Neural progenitor cell (in vitro differentiated cells): Measurements from ENCODE around the gene STYX. TPM values are rescaled to one million over a fixed set of nuclear protein-coding genes. Genes with fewer than 3 reads are reported as not detected.
A peak's percentile ranks its signal among the peaks of the same experiment; 100 is the strongest.

Experiments
- DNase-seq: peaks from one replicate; pipeline ENCODE4 v3.0.0-alpha.2; 2016; ENCODE audit warnings: low spot score
- H2AFZ ChIP-seq: fragments of 200-600 bp; sonication (generic); replicated peaks from 2 replicates; pipeline ENCODE4 v1.6.1; 2016; ENCODE audit warnings: antibody characterized with exemption
- H3F3A ChIP-seq: fragments of 200-600 bp; sonication (generic); 2 replicates; pipeline ENCODE4 v1.6.1; 2016; ENCODE audit warnings: antibody characterized with exemption, low read depth
- H3K27ac ChIP-seq: fragments of 200-600 bp; sonication (generic); 2 replicates; pipeline ENCODE4 v1.5.1; 2016; ENCODE audit warnings: mild to moderate bottlenecking
- H3K27me3 ChIP-seq: fragments of 200-600 bp; sonication (generic); 2 replicates; pipeline ENCODE4 v1.6.1; 2016; ENCODE audit warnings: mild to moderate bottlenecking, moderate library complexity
- H3K36me3 ChIP-seq: fragments of 200-600 bp; sonication (generic); 2 replicates; pipeline ENCODE4 v1.5.1; 2016
- H3K4me1 ChIP-seq: fragments of 200-600 bp; sonication (generic); 2 replicates; pipeline ENCODE4 v1.6.1; 2016; ENCODE audit warnings: mixed run types
- H3K4me2 ChIP-seq: fragments of 200-600 bp; sonication (generic); 2 replicates; pipeline ENCODE4 v1.6.1; 2016
- H3K4me3 ChIP-seq: fragments of 200-600 bp; sonication (generic); 2 replicates; pipeline ENCODE4 v1.5.1; 2016
- H3K79me2 ChIP-seq: fragments of 200-600 bp; sonication (generic); 2 replicates; pipeline ENCODE4 v1.6.1; 2016; ENCODE audit warnings: low read depth
- H3K9ac ChIP-seq: fragments of 200-600 bp; sonication (generic); 2 replicates; pipeline ENCODE4 v1.6.1; 2016
- H3K9me3 ChIP-seq: fragments of 200-600 bp; sonication (generic); 2 replicates; pipeline ENCODE4 v1.5.1; 2016; ENCODE audit warnings: low read depth
- H4K20me1 ChIP-seq: fragments of 200-600 bp; sonication (generic); 2 replicates; pipeline ENCODE4 v1.6.1; 2016; ENCODE audit warnings: low read depth
- H3K27ac Mint-ChIP-seq: 3 replicates; pipeline ENCODE4 v1.8.0; 2021; ENCODE audit warnings: mixed read lengths
- H3K27me3 Mint-ChIP-seq: 2 replicates; pipeline ENCODE4 v1.8.0; 2022; ENCODE audit warnings: low read depth, mild to moderate bottlenecking, inconsistent platforms, moderate library complexity, mixed read lengths; ENCODE audit not compliant: insufficient read depth
- H3K36me3 Mint-ChIP-seq: 3 replicates; pipeline ENCODE4 v1.8.0; 2021; ENCODE audit warnings: mixed read lengths
- H3K4me1 Mint-ChIP-seq: 3 replicates; pipeline ENCODE4 v1.8.0; 2021; ENCODE audit warnings: mixed read lengths
- H3K4me3 Mint-ChIP-seq: 3 replicates; pipeline ENCODE4 v1.8.0; 2021; ENCODE audit warnings: mild to moderate bottlenecking, moderate library complexity, mixed read lengths
- H3K9me3 Mint-ChIP-seq: 3 replicates; pipeline ENCODE4 v1.8.0; 2020; ENCODE audit warnings: mixed read lengths
- CTCF ChIP-seq: fragments of 200-600 bp; sonication (generic); IDR thresholded peaks from 2 replicates; pipeline ENCODE4 v1.5.1; 2017; ENCODE audit warnings: antibody characterized with exemption, mild to moderate bottlenecking
- EZH2 ChIP-seq: fragments of 200-600 bp; sonication (generic); IDR thresholded peaks from 2 replicates; pipeline ENCODE4 v1.6.1; 2017; ENCODE audit warnings: antibody characterized with exemption, mild to moderate bottlenecking, moderate library complexity
- EZH2phosphoT487 ChIP-seq: fragments of 200-600 bp; sonication (generic); IDR thresholded peaks from 2 replicates; pipeline ENCODE4 v1.6.1; 2017; ENCODE audit warnings: antibody characterized with exemption
- total RNA-seq: library from RNA; depleted of rRNA; stranded (reverse); fragments of >200 nt; gene quantifications from 2 replicates; pipeline ENCODE4 v1.2.3, GENCODE V29; 2015; ENCODE audit warnings: low replicate concordance

STYX gene
- total RNA-seq, 1 donor from 2014 or later = 55.7 TPM

- Mint-ChIP-seq H3K4me3 (no peak overlapping the region), H3K9me3 (no peaks in the 10 kb centered on the region)
These were observed 29.2 kb upstream of the STYX start for GRCh38 chr14:52700701-52701172.

GRCh38 chr14:52701223-52701622, 28.7 kb upstream of the STYX start:
- no peak for TF ChIP-seq EZH2phosphoT487
- no peak for TF ChIP-seq EZH2
- TF ChIP-seq CTCF = no peak
- Histone ChIP-seq H3K79me2 (no peaks in the 10 kb centered on the region), H3K4me2 (no peak overlapping the region), H3K9ac (no peak overlapping the region), H3K9me3 (no peaks in the 10 kb centered on the region), H4K20me1 (no peaks in the 10 kb centered on the region), H3K4me1 (no peaks in the 10 kb centered on the region), H3K36me3 (no peaks in the 10 kb centered on the region), H3K27ac (no peak overlapping the region), H3K4me3 (no peak overlapping the region), H3K27me3 (no peaks in the 10 kb centered on the region), H3F3A (peaks cover 11% of the 10 kb centered on the region), H2AFZ (peak overlapping the region; percentile 85)
- H3K36me3 Mint-ChIP-seq = no peaks in the 10 kb centered on the region
- H3K9me3 Mint-ChIP-seq = no peaks in the 10 kb centered on the region
- H3K4me1 Mint-ChIP-seq = no peaks in the 10 kb centered on the region
- H3K27ac Mint-ChIP-seq = no peak overlapping the region
- DNase-seq = no peak
- H3K27me3 Mint-ChIP-seq = no peaks in the 10 kb centered on the region
- no peak overlapping the region for H3K4me3 Mint-ChIP-seq

More at GRCh38 chr14:52700701-52701172, 29.2 kb upstream of the STYX start:
- H3K4me3 ChIP-seq = no peak overlapping the region
- Mint-ChIP-seq H3K4me1 (no peaks in the 10 kb centered on the region), H3K27ac (no peak overlapping the region), H3K27me3 (no peaks in the 10 kb centered on the region), H3K36me3 (no peaks in the 10 kb centered on the region)
- H3K27me3 ChIP-seq = no peaks in the 10 kb centered on the region
- H3K9ac ChIP-seq = no peak overlapping the region
- no peak for DNase-seq
- no peaks in the 10 kb centered on the region for H4K20me1 ChIP-seq
- H2AFZ ChIP-seq = no peak overlapping the region
- H3K9me3 ChIP-seq = no peaks in the 10 kb centered on the region
- no peak for TF ChIP-seq EZH2phosphoT487
- no peak for TF ChIP-seq EZH2
- H3K36me3 ChIP-seq = no peaks in the 10 kb centered on the region
- peaks cover 16% of the 10 kb centered on the region for H3F3A ChIP-seq
- no peak overlapping the region for H3K4me2 ChIP-seq
- H3K79me2 ChIP-seq = no peaks in the 10 kb centered on the region
- no peaks in the 10 kb centered on the region for H3K4me1 ChIP-seq
- H3K27ac ChIP-seq = no peak overlapping the region

GRCh38 chr14:52703225-52703624, 26.7 kb upstream of the STYX start:
- Histone ChIP-seq H3F3A (no peaks in the 10 kb centered on the region), H3K9ac (no peak overlapping the region), H4K20me1 (peaks cover 6% of the 10 kb centered on the region), H3K4me1 (peaks cover 4% of the 10 kb centered on the region), H3K27me3 (no peaks in the 10 kb centered on the region), H3K4me3 (no peak overlapping the region), H3K9me3 (no peaks in the 10 kb centered on the region), H3K79me2 (peaks cover 13% of the 10 kb centered on the region), H3K36me3 (no peaks in the 10 kb centered on the region), H2AFZ (no peak overlapping the region), H3K27ac (no peak overlapping the region), H3K4me2 (no peak overlapping the region)
- Mint-ChIP-seq H3K27me3 (no peaks in the 10 kb centered on the region), H3K9me3 (no peaks in the 10 kb centered on the region), H3K4me1 (peaks cover 15% of the 10 kb centered on the region), H3K36me3 (peaks cover 2% of the 10 kb centered on the region), H3K4me3 (no peak overlapping the region), H3K27ac (no peak overlapping the region)
- TF ChIP-seq CTCF = no peak
- no peak for TF ChIP-seq EZH2
- TF ChIP-seq EZH2phosphoT487 = no peak
- no peak for DNase-seq

- H3K9ac ChIP-seq = no peak overlapping the region
- no peak overlapping the region for H2AFZ ChIP-seq
- Mint-ChIP-seq H3K4me3 (no peak overlapping the region), H3K36me3 (peaks cover 3% of the 10 kb centered on the region), H3K9me3 (no peaks in the 10 kb centered on the region), H3K27ac (no peak overlapping the region), H3K27me3 (no peaks in the 10 kb centered on the region), H3K4me1 (peaks cover 19% of the 10 kb centered on the region)
- H3K36me3 ChIP-seq = peaks cover 3% of the 10 kb centered on the region
- H3F3A ChIP-seq = no peaks in the 10 kb centered on the region
- H3K9me3 ChIP-seq = no peaks in the 10 kb centered on the region
- peaks cover 8% of the 10 kb centered on the region for H3K4me1 ChIP-seq
- TF ChIP-seq EZH2 (no peak), EZH2phosphoT487 (no peak), CTCF (no peak)
- peaks cover 11% of the 10 kb centered on the region for H4K20me1 ChIP-seq
- no peak overlapping the region for H3K27ac ChIP-seq
- DNase-seq = no peak
- no peak overlapping the region for H3K4me3 ChIP-seq
- H3K27me3 ChIP-seq = no peaks in the 10 kb centered on the region
- peaks cover 17% of the 10 kb centered on the region for H3K79me2 ChIP-seq
- H3K4me2 ChIP-seq = no peak overlapping the region
These were observed 26.3 kb upstream of the STYX start for GRCh38 chr14:52703664-52704063.
